ENCODE measurements around the gene MMD.
"Not testable (repeated sequence)": the region's sequence is repeated elsewhere in the genome, so short reads cannot be mapped to it uniquely, and the experiment has no call there.

MMD gene

DNA sequence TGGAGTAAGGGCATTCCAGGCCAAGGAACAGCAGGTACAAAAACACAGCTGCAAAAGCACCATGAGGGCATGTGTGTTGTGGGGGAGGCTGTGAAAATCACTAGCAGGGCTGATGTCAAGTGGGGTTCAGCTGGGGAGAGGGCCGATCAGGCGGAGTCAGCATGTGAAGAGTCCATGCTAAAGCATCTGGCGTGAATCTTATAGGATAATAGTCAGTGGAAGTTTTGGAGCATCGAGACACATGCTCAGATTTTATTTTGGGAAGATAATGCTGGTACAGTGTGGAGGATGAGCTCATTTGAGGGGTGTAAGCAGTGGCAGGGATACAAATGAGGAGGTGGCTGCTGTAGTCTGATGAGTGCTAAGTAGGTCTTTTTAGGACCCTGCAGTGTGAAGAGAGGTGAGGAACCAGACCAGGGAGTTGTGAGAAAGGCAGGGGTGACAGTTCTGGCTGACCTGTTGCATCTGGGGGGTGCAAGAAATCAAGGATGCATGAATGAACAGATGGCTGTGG is 30.3 kb downstream of the MMD start:
- DNase-seq = no peak

DNA sequence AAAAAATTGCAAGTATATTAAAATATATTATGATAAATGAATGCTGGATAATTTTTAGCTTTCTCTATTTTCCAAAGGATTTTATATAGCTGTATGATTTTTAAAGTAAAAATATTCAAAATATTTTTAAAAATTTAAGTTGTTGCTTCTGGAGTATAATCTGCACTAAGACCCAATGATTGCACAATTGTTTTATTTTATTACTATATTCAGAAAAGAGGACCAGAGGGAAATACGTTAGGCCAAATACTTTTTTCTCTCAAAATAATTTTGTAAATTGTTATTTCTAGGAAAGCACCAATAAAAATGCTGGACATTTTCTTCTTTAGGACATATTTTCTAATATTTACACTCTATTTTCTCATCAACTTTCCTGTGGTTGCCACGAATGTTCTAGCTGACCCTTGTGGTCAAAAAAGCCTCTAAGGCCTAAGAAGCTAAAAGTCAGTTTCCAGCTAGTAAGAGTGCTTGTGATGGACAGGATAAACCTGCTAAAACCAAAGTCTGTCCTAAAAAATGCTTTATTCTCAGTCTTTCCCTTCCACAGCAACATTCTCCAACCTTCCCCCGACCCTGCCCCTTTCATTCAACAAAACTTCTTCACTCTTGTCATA is 31.2 kb downstream of the MMD start:
- DNase-seq = no peak

DNA sequence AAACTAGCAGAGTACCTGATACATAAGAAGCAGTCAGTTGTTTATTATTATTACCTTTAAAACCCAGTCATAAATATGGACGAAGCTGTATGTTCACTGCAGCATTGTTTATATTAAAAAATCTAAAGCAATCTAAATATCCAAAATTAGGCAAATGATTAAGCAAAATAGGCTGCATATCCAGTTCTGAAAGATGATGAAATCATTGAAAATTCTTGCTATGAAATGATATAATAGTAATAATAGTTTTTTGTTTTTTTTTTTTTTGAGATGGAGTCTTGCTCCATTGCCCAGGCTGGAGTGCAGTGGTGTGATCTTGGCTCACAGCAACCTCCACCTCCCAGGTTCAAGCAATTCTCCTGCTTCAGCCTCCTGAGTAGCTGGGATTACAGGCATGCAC is 31.9 kb downstream of the MMD start:
- DNase-seq = not testable (repeated sequence)

DNA sequence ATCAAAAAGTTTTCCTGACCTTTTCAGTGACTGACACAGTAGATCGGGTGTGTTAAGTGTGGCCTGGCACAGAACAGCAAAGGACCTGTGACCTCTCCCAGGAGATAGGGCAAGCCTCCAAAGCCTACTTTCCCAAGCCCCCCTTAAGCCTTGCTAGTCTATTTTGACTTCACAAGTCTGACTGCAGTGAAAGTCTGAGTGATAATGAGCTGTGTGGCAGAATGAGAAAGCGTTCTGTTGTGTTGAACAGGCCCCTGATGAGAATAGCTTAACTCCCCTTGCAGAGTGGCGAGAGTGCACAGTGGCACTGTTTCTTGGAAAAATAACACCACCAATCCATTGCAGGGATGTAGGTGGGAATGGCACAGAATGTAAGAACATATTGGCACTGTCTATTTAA is 32.8 kb downstream of the MMD start:
- no peak for DNase-seq

DNA sequence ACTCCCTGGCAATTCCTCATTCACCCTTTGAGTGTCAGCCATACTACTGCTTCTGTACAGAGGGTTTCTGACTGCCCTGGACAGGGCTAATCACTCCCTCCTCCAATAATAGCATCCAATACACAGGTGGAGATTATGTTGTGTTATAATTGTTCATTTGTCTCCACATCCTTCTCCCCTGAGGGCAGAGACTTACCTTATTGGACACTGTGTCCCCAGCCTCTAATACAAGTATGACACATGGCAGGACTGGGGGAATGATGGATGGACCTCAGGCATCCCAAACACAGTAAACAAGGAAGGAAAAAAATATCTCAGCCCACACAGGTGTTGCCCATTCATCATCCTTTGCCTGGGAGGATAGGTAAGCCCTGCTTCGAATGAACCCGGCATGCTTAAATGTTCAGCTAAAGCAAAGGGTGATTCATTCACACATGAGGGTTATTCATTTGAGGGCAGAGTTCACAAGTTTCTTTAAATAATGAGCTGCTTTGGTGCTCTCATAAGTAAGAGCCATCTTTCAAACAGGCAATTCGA is 34.8 kb downstream of the MMD start:
- DNase-seq = no peak

DNA sequence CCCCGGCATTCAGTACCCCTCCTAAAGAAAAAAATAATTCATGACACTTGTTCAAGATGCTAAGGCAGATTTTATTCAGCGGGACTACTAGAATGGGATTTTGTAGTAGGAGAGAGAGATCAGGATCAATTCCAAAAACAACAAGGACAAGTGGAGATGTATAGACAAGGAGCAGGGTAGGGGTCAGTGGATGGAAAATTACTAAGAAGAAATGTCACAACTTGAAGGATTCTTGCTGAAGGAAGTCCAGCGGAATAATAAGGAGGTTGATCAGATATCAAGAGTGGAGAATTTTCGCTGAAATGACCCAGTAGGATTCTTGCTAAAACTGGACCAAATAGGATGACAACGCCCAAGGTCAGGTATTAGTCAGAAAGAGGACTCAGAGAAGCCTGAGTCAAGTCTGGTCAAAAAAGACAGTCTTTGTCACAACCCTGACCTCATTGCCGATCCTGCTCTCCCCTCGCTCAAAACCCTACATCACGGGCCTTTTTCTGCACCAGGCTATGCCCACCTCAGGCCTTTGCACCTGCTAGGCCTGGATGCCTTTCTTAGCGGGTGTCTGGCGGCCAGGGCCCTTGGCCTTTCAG is 36.9 kb downstream of the MMD start:
- no peak for DNase-seq

DNA sequence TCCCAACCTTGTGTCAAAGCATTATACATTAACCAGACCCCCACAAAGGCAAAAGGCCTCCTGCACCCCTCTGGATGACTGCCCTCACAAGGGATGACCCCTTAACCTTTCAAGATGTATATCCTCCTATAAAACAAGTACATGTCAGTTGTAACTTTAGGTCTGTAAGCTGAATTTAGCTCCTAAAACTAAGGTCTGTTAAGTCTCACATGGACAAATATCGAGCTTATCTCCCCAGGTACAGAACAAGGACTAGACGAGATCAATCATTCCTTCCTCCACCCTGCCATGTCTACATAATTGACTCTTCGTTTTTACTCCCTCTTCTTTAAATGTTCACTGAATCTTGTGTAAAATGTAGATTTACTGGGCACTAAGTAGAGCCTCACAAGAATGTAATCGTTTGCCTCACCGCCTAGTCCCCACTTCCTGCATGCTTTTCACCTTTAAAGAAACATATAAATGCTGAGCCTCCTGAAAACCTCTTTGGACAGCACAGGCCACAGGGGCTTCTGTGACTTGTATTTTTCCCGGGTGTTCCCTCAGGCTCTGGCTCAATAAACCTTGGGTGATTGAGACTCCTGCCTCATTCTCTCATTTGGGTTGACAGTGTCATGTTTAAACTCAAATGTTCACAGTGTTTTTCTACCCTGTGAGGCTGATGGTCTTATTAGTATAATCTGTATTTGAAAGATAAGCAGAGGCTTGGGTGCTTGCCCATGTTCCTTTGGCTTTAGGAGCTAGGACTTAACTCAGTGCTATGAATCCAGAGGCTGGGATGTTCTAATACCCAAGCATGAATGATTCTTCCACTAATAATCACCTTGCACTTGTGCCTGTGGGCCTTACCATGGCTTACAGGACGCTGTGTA is 37.6 kb downstream of the MMD start:
- DNase-seq = no peak

DNA sequence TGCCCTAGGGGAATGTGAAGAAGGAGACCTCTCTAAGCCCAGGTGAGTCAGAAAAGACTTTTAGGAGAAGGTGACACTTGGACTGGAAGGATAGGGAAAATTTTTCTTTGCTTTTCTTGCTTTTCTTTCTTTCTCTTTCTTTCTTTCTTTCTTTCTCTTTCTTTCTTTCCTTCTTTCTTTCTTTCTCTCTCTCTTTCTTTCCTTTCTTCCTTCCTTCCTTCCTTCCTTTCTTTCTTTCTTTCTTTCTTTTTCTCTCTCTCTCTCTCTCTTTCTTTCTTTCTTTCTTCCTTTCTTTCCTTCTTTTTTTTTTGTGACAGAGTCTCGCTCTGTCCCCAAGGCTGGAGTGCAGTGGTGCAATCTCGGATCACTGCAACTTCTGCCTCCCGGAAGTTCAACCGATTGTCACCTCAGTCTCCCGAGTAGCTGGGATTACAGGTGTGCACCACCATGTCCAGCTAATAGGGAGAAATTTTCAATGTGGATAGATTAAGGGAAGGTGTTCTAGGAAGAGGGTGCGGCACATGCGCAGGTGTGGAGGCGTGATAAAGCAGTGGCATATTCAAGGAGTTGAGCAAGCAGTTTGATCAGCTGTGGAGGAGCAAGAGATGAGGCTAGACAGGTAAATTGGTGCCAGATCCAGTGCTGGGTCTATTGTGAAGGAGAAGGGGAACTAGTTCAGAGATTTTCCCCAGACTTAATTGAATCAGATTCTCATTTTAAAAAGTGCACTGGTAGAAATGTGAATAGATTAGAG is 40.4 kb downstream of the MMD start:
- DNase-seq = no peak

DNA sequence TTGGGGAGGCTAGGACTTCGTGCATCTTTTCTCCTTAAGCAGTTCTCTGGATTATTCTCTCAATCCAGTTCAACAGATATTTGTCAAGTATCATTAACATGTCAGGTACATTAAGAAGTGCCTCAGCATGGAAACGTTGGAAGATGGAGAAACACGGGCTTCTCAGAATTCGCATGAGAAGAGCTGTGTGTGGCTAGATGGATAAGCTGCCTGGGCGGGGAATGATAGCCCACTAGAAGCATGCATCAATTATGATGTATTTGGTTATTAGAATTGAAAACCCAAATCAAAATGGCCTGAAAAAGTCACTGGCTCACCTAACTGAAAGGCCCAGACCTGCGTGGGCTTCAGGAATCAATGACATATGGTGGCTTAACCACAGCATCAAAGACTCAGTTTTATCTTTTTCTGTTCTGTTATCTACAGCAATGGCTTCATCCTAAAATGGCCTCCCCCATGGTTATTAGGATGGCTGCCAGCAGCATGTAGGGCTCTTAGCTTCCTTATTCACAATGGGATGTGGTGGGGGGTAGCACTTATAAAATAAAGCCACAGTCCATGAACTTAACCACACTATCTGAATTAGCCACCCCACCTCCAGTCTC is 43.9 kb downstream of the MMD start:
- DNase-seq = no peak

DNA sequence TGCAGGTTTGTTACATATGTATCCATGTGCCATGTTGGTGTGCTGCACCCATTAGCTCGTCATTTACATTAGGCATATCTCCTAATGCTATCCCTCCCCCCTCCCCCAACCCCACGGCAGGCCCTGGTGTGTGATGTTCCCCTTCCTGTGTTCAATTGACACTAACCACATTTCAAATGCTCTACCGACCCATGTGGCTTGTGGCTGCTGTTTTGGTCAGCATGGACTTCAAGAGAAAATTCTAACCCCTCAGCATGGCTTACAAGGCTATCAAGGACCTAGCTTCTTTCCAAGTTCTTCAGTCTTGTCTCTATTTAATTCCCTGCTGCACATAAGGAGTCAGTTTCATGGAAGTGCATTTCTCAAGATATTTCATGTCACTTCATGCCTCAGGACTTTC is 52.9 kb downstream of the MMD start:
- DNase-seq = no peak

DNA sequence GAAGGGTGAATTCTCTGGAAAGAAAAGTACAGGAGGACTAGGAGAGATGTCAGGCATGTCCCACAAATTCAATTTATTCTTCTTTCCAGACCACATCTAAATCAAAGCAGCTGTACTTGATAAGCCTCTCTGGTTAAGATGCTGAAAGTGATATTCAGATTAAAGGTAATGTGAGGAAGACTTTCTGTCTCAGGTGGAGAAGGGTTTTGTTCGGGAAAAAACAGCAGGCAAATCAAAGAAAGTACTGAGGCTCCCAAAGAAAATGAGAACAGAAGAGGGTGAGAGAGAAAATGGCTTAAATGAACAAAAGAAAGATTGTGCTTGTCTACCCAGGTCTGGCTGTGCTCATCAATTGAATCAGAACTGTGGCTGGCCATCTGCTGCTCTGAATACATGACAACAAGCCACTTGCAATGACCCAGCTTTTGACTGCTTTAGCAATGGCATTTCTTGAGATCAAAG is 55.6 kb downstream of the MMD start:
- no peak for DNase-seq

DNA sequence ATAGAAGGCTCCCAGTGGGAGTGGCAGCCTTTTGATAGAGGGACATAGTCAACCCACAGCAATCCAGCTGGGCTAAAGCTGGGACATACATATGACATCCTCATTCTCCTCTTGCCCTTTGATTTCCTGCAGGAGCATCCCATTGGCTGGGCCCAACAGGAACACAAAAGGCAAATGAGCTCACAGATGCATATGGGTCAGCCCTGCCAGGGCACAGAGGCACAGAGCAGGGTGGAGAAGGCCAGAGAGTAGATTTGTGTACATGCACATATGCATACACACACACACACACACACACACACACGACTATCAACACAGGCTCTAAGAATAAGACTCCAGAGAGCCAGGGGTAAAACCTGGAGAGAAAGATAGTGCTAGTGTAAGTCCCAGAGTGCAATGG is 58.6 kb downstream of the MMD start:
- DNase-seq = no peak

DNA sequence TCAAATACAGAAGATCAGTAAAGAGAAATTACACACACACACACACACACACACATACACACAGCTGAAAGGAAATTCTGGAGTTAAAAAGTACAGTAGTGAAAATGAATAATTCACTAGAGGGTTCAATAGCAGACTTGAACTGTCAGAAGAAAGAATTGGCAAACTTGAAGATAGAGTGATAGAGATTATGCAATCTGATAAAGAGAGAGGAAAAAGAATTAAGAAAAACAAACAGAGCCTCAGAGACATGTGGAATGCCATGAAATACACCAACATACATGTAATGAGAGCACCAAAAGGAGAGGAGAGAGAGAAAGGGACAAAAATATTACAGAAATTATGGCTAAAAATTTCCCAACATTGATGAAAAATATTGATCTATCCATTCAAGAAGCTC is 60.7 kb downstream of the MMD start:
- no peak for DNase-seq

DNA sequence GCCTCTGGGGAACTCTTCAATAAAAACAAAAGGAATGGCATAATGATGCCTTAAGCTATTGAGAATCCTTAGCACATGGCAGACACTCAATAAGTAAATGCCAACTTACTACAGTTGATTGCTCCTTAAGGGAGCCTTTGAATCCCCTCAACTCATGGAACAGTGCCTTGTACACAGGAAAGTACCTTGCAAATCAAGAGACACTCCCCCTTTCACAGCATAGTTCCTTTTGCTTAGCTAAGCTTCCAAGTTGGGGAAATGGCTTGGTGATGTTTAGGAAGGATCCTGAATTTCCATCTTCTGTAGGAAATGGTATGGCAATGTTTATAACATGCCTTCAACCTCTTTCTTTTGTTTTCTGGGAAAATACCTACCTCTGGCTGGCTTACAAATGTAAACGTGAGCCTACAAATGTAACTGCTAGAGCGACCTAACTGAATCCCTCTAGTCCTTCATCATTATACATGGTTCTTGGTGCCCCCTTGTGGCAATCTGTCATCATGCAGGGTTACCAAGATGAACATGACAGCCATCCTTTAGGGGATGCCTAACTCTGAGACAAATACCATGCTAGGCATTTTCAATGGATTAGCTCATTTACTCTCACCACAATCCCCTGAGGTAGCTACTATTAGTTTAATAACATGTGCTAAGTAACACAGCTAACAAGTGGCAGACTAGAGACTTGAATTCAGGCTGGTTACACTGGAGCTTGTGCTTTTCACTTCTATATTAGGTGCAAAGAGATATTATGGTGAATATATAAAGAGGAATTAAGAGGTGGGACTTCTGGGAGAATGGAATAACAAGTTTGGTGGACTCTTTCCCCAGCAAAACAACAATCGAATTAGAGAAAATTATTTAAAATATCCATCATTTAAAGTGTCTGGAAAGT is 65.0 kb downstream of the MMD start:
- DNase-seq = peak; percentile 72

DNA sequence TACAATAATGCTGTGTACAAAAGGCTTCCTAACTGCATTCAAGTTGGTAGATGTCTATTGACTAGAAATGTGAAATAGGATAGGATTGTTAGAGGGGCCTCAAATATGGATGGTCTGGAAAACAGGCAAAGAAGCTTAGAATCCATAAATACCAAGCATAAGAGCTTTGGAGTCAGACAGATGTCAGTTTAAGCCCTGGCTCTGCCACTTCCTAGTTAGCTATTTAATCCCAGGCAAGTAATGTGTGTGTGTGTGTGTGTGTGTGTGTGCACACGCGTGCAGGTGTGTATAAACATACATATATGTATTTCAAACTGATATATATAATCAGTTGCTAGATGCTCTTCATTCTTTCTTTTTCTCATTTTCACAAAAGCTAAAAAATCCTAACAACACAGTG is 66.7 kb downstream of the MMD start:
- DNase-seq = no peak

DNA sequence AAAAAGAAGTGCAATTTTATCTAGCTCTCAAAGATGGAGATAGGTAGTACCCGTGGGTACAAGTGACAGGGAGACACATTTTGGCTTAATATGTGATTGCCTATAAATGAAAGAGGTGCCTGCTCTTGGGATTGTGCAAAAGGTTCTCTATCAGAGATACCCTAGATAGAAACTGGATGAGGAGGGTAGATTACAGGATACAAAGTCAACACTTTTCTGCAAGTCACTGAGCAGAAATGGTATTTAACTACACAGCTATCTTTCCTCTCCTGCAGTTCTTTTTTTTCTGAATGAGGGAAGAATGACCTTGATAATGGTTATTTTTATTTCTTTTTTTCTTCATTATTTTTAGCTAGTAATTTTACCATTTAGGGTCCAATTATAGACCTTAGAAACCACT is 67.6 kb downstream of the MMD start:
- no peak for DNase-seq

DNA sequence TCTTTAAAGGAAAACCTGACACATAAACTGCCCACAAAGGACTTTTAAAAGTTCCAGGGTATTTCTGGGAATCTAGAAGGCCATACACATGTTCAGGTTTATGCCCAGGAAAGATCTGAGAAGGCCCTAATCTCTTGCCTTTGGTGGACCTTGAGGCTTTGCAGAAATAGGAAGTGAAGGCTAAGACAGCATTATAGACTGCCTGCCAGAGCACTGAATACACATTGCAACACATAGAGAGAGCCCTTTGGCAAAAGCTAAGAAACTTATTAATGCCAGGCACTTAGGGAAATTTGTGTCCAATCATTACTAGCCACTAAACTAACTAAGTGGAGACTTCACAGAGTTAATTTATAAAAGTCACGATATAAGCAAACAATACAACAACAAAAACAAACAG is 70.4 kb downstream of the MMD start:
- DNase-seq = no peak

DNA sequence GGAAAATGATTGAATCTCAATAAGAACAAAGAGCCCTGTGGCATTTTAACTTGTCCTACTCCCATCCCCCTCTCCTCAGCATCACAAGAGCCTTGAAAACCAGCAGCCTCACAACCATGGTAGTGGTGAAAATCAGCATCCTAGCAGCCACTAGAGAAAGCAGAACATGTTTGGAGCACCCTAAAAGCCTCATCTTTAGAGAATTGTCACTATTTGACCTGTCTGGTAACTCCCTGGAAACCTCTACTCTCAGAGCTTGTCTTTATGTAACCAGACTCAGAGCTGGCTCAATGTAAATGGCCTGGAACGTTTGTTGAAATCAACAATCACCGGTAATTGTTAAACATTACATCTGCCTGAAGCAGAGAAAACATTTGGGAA is 70.8 kb downstream of the MMD start:
- no peak for DNase-seq

DNA sequence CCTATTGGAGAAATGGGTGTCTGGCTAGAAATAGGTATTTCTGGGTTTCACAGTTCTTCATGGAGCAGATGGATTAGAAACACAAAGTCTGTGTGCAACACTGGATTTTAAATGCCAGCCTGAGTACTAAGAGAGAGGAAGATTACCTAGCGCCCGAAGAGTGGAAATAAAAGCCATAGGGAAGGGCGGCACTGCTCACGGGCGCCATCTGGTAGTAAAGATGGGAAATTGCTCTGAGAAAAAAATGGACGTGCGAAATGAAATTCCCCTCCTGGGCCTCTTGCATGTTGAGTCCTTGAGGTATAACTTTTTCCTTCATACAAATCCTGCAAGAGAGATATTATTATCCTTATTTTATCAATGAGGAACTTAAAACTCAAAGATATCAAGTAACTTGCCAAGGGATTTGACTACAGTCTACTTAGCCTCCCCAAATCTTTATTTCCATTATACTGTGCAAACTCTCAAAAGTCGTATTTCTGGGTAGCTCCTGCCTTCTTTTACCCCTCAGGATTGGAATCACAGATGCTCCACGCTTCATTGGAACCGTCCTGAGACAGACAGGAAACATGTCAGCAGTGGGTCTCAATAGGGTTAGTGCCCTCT is 72.8 kb downstream of the MMD start:
- DNase-seq = peak; percentile 48

DNA sequence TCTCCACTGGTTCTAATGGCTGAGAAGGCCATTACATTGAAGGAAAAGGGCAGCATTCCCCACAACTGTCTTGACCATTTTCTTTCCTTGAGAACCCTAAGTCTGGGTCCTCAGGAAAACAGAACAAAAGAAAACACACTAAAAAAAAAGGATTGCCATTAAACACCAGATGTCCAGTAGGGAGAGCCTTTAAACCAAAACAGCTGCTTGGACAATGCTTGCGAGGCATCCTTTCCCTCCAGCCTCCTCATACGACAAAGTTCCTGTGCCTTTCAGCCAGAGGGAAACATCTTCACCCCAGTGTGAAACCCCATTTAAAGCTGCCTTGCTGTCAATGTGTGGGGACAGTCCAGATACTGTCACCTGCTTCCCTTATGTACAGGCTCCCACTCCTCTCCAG is 74.3 kb downstream of the MMD start:
- no peak for DNase-seq

DNA sequence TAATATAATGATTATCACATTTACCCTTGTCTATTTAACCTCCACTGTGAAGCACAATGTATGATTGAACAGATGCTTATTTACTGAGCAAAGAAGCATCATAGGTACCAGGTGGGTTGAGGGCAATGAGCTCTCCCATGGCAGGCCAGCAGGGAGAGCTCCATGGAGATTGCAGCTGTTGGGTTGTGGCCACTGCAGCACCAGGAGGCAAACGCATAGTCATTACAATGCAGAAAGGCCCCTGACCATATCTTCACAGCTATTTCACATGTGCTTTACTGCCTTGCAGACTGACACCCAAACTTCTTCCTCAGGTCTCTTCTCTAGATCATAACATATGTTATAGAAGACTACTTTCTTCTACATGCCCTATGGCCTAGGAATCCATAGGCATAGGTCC is 75.0 kb downstream of the MMD start:
- no peak for DNase-seq
